Measurements from ENCODE around the gene GLIS1. TPM values are rescaled to one million over a fixed set of nuclear protein-coding genes. Genes with fewer than 3 reads are reported as not detected.

The GLIS1 gene
- total and polyA plus RNA-seq, 2 donors (not counting 3 experiments of a cell fraction or from before 2014, with no cell fraction given), result not detected

DNA sequence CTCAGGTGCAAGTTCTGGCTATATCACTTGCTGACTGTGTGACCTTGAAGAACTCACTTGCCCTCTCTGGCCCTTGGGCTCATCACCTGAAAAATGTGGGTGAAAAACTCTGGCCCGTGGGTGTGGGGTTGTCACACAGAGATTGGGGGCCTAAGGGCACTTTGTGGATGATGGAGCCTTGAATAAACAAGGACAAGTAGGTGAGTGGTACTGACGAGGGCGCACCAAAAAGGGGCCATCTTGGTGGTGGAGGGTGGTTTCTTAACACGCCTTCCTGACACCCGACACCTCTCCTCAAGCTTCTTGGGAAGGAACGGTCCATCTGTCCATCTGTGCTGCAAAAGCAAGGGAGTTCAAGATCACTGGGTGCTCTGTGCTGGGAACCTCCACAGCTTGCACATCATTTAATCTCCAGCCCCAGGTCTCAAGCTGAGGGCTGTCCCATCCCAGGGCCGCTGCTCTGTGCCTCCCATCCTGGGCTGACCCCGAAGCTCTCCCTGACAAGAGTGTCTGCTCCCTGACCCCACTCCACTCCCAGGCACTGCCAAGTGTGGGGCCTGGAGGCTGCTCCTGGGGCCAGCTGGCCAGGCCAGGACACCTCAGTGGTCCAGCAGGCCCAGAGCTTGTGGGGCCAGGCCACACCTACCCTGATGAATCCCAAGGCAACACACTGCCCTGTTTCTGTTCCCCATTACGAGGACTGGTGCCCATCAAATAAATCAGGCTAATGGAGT lies 97.3 kb downstream of the GLIS1 start:
- Histone ChIP-seq H3K4me3 (replicated peaks in 1 of 3; ENCODE audit: insufficient read depth in 1 of 3, low read depth in 1 of 3, low read length in 3 of 3) (no peak overlapping the region), H3K4me2 (ENCODE audit: insufficient read depth, low read length) (no peak overlapping the region), H3K9me1 (replicated peaks; ENCODE audit: control insufficient read depth, extremely low read depth, insufficient read depth, low read length) (no peaks in the 10 kb centered on the region), H2AFZ (ENCODE audit: low read depth, low read length) (no peak overlapping the region), H3K79me2 (ENCODE audit: control insufficient read depth, insufficient read depth, low read length) (no peaks in the 10 kb centered on the region), H3K4me1 (ENCODE audit: control insufficient read depth, extremely low read depth, insufficient read depth, low read length) (no peaks in the 10 kb centered on the region), H3K36me3 (ENCODE audit: control insufficient read depth in 2 of 2, extremely low read depth in 1 of 2, insufficient read depth in 2 of 2, low read length in 2 of 2) (no peaks in the 10 kb centered on the region), H3K9ac (replicated peaks; ENCODE audit: extremely low read depth, insufficient read depth, low read length) (no peak overlapping the region), H3K27ac (ENCODE audit: insufficient read depth, low read depth, low read length) (no peak overlapping the region), H4K20me1 (replicated peaks; ENCODE audit: control insufficient read depth, extremely low read depth, insufficient read depth, low read length) (no peaks in the 10 kb centered on the region), H3K9me3 (replicated peaks; ENCODE audit: control insufficient read depth, insufficient read depth, low read length) (no peaks in the 10 kb centered on the region), H3K27me3 (ENCODE audit: control insufficient read depth in 2 of 2, insufficient read depth in 2 of 2, low read length in 2 of 2) (peaks cover 0 to 3% of the 10 kb centered on the region in 2 experiments)
- no peak for TF ChIP-seq EZH2 (IDR thresholded peaks at IDR 0.05; ENCODE audit: borderline replicate concordance, low read depth, low read length, severe bottlenecking)
- TF ChIP-seq, protein P1, sequence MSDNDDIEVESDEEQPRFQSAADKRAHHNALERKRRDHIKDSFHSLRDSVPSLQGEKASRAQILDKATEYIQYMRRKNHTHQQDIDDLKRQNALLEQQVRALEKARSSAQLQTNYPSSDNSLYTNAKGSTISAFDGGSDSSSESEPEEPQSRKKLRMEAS (IDR thresholded peaks at IDR 0.05; ENCODE audit: insufficient read depth, insufficient read length), result no peak
- TF ChIP-seq GATA2 (IDR thresholded peaks at IDR 0.05; ENCODE audit: insufficient read depth, insufficient read length, low read depth, low read length), result no peak
- TF ChIP-seq POLR2AphosphoS5 (IDR thresholded peaks at IDR 0.05; ENCODE audit: insufficient read depth, low read depth, low read length), result no peak
- no peak for TF ChIP-seq POLR2A (IDR thresholded peaks at IDR 0.05; ENCODE audit: low read depth, low read length)
- TF ChIP-seq FOS (IDR thresholded peaks at IDR 0.05; ENCODE audit: borderline replicate concordance, insufficient read depth, low read length), result no peak
- TF ChIP-seq, protein P2, sequence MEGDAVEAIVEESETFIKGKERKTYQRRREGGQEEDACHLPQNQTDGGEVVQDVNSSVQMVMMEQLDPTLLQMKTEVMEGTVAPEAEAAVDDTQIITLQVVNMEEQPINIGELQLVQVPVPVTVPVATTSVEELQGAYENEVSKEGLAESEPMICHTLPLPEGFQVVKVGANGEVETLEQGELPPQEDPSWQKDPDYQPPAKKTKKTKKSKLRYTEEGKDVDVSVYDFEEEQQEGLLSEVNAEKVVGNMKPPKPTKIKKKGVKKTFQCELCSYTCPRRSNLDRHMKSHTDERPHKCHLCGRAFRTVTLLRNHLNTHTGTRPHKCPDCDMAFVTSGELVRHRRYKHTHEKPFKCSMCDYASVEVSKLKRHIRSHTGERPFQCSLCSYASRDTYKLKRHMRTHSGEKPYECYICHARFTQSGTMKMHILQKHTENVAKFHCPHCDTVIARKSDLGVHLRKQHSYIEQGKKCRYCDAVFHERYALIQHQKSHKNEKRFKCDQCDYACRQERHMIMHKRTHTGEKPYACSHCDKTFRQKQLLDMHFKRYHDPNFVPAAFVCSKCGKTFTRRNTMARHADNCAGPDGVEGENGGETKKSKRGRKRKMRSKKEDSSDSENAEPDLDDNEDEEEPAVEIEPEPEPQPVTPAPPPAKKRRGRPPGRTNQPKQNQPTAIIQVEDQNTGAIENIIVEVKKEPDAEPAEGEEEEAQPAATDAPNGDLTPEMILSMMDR (IDR thresholded peaks at IDR 0.05; ENCODE audit: extremely low read depth in 1 of 2, insufficient read depth in 1 of 2, low read depth in 1 of 2, low read length in 2 of 2), result no peak
- no peak for TF ChIP-seq MYC (IDR thresholded peaks at IDR 0.05; ENCODE audit: low read depth, low read length)
- TF ChIP-seq JUN (IDR thresholded peaks at IDR 0.05; ENCODE audit: borderline replicate concordance, insufficient read depth, insufficient read length, low read depth), result no peak
- intact Hi-C loops (cut with micrococcal nuclease) (no loop called here), dilution Hi-C loops (cut with MboI; ENCODE audit: extremely low pct_ligation_motif_present, low sequenced_read_pairs) (no loop called here)
- no TSS peak for BruUV-seq (replicated peaks)
- ChIA-PET CTCF (interaction anchor here (1.3 kb wide), 1 partner anchor 30 kb away, joined by 3 read pairs; no protein-coding TSS in a partner anchor), POLR2A (no interaction called here)
- FAIRE-seq (no peak), DNase-seq (ENCODE audit: low read depth, low spot score) (no peak)
